Peyer's patch (tissue), 4 donors: ENCODE results near the gene TMOD3.

ENCODE experiments used
- CTCF ChIP-seq, 6 experiments: fragments of 450-650 bp in 4 of 6; fragments of 200-600 bp in 2 of 6; sonication (generic) in 1 of 6; IDR thresholded peaks; one replicate each; pipeline ENCODE4 v1.5.1; 2017 to 2019; ENCODE audit warnings: antibody characterized with exemption in 6 of 6, mild to moderate bottlenecking in 3 of 6, moderate library complexity in 1 of 6
- POLR2A ChIP-seq, 2 donors: fragments of 450-650 bp; IDR thresholded peaks; one replicate each; pipeline ENCODE4 v1.5.1; 2017; ENCODE audit warnings: antibody characterized with exemption in 2 of 2, mild to moderate bottlenecking in 2 of 2, moderate library complexity in 2 of 2

- TF ChIP-seq CTCF (IDR thresholded peaks at IDR 0.05), result no peak
- no peak for TF ChIP-seq POLR2A (IDR thresholded peaks at IDR 0.05)
Observed at GRCh38 chr15:51841406-51842040, 12.1 kb downstream of the TMOD3 start.
